COR-L47 (cell line): ENCODE measurements around the gene EMP1.

Source experiments
- DNase-seq: peaks from one replicate; lab custom pipeline; 2025; lab: John Stamatoyannopoulos, UW

EMP1 gene, protein sequence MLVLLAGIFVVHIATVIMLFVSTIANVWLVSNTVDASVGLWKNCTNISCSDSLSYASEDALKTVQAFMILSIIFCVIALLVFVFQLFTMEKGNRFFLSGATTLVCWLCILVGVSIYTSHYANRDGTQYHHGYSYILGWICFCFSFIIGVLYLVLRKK

DNA sequence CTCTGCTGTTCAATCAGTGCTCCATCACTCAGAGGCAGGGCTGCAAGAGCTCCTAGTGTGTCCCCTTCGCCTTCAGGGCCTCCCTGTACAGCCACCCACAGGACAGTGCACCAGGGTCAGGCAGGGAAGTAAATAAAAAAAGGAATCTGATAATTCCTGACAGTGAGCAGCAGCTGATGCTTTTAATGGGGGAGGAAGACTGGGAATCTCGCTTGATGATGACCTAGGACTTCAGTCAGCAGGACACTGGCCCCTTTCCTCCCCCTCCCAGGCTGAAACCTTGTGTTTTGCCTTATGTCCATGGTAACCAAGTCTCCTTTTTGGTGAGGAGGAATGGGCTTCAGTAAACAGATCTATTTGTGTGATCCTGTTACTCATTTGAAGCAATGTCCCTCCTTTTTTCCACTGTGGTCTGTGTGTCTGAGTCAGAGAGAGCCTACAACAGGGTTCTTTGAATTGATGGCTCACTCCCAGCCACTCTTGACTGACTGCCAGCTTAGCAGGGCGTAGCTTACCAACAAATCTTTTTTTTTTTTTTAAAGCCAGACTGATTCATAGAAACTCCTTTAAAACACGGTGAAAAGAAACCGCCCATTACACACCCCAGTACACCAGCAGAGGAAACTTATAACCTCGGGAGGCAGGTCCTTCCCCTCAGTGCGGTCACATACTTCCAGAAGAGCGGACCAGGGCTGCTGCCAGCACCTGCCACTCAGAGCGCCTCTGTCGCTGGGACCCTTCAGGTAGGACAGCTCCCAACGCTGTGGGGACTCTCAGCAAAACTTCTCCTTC is at the start of gene EMP1:
Gene EMP1 (plus strand): TSS at position 597 of the 792 bp plus-strand sequence. CDS start 14,785 bp downstream, outside the sequence.
- no peak for DNase-seq

DNA sequence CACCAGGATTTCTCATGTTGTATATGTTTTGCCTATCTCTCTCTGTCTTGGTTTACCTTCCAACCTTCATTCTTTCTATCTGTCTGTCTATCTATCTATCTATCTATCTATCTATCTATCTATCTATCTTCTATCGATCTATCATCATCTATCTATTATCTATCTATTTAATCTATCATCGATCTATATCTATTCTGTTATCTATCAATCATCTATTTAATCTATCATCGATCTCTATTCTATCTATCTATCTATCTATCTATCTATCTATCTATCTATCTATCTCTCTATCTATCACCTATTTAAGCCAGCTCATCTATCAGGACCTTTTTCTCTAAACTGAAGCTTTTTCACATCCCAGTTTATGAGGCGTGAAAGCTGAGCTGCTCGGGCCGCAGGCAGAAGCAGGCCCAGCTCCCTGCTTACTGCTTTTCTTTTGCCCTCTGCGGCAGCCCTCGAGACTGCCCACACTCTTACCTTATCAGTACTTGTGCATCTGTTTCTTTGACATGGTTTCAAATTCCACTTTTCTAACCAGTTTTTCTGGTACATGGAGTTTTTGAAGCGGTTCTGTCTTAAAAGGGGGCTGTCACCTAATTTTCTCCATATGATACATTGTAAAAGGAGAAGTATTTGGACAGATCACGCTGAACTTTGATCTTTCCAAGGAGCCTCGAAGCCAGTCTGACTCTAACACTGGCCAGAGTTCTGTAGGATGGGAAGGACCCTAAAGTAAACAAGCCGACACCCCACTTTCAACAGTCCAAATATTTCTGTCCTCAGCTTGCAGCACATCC is 48.6 kb upstream of the EMP1 start:
- DNase-seq = no peak

DNA sequence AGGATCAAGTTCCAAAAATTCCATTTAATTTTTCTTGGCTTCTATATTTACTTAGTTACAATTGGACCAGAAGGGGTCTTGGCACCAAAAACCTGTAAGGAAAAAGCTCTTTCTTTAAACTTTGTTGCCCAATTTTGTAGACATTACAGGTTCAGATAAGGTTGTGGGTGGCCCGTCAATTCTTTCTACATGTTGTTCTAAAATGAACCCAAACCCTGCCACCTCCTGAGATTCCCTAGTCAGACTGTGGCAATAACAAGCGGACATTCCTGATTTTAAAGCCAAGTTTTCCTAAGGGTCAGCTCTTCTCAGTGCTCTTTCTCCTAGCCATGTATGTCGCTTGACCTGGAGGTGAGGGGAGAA is 48.1 kb upstream of the EMP1 start:
- no peak for DNase-seq

DNA sequence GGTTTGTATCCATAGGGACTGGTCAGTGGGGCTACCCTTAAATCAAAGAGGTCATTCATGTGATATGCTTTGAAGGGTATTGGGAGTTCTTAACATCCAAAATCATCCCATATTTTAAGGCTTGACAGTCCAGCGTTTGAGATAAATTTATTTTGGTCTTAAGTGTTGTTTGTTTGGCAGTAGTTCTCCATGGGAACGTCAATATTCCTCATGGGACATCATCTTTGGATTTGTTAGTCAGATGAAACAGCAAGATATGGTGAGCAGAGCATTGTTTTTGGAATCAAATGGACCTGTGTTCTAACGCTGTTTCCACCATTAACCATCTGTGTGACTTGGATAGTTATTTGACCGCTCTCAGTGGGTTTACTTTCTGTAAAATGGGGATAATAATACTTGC is 47.1 kb upstream of the EMP1 start:
- DNase-seq = no peak

DNA sequence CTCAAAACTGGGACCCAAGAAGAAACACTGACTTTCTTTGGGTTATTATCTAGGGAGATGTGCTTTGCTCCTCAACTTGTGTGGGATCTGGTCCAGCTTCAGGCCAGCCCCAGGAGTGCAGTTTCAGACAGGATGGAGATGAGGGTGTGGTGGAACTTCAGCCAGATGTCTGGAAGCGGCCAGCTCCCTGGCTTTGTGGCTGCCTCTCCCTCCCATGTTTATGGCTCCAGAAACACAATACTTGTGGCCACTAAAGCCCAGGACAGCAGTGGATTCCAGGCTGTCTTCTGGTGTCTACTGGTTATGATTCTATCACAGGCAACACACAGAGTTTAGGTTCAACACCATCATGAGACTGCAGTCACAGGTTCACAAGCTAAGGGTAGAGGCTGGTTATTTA is 44.2 kb upstream of the EMP1 start:
- DNase-seq = no peak

DNA sequence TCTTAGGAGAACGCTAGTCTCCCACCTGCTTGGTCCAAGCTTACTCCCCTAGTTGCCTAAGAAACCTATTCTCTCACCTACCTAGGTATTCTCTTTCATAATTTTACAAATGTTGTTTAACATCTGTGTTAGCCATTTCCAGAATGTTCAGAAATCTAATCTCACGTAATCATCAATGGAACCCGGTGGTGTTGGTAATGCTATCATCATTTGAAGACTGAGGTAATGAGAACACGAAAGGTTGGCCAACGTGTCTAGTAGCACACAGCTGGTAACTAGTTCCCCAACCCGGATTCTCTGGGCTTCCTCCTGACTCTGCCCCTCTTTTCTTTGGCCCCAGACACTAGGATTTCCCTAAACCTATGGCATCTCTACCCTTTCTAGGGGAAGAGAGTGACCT is 43.8 kb upstream of the EMP1 start:
- DNase-seq = no peak

DNA sequence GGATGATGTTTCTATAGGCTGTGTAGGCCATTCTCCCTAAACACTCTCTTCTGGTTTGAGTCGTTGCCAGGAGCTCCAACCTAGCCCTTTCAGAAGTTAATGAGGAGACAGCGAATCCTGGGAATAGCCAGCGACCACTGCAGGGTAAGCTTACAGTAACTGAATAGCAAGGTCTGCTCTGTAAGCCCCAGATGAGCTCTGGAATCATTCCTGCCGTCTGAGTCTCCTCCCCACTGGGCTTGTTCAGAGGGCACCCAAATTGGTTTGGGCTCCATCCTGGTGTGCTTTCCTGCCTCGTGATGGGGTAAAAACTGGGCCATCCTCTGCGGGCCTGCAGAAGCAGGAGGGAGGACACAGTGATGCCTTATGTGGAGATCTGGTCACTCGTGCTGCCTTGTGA is 43.3 kb upstream of the EMP1 start:
- DNase-seq = no peak

DNA sequence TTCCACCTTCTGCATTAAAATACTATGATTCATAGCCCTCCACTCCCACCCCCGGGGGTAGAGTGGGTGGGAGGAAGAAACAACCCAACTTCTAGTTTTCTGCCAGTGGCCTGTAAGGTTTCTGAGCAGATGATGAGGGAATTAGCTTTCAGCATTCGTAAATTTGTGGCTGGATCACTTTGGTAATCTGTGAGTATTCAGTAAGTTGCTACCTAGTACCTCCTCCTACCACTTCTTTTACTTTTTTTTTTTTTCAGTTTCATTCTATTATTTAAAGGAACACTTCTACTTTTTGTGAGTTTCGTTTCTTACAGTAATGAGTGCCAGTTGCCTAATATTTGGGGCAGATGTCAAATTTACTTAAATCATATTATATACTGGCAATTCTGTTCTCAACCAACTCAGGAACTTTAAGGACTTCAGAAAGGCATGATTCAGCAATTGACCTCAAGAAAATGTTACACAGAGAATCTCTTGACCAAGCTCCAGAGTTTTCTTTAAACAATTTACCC is 42.4 kb upstream of the EMP1 start:
- no peak for DNase-seq

DNA sequence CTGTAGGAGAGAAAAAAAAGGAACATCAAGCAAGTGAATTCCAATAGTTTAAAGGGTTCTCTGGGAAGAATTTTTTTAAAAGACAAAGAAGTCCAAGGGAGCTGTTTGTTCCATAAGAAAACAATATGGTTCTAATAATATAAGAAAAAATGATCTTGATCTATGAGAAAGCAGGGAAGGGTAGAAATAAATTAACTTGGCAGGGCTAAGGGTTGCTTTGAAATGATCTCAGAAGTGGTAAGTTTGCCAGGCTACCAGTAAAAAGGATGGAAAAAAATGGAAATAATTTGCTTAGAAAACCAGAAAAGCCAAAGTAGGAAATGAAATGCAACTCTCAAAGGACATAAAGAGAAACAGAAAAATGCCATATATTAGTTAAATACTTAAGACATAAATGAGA is 41.7 kb upstream of the EMP1 start:
- DNase-seq = no peak

DNA sequence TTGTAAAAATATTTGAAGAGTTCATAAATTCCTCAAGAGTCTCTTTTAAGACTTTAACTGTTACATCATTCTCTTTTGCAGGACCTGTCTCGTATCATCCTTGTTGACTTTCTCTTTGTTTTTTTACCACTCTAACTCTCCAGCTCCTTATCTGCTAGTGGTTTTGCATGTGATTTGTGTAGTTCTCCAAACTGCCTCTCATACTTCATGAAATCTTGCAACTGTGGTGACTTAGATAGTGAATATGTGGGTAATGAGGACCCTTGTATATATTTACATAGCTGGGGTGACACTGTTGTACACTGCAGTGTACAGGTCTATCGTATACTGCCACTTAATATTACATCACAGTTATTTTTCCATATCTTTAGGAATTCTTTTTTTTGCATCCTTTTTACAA is 40.2 kb upstream of the EMP1 start:
- no peak for DNase-seq

DNA sequence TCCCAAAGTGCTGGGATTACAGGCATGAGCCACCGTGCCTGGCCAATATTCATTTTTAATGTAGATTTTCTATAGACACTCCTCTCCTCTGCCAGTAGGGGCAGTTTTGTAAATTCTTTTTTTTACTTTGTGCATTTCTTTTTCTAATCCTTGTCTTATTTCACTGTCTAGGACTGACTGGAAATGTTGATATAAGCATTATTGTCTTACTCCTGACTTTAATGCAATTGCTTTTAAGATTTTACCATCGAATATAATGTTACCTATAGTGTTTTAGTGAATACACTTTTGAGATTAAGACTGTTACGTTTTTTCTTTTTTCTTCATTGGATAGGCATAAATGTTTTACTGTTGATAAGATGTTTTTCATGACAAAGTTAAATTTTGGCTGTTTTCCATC is 35.4 kb upstream of the EMP1 start:
- DNase-seq = no peak

DNA sequence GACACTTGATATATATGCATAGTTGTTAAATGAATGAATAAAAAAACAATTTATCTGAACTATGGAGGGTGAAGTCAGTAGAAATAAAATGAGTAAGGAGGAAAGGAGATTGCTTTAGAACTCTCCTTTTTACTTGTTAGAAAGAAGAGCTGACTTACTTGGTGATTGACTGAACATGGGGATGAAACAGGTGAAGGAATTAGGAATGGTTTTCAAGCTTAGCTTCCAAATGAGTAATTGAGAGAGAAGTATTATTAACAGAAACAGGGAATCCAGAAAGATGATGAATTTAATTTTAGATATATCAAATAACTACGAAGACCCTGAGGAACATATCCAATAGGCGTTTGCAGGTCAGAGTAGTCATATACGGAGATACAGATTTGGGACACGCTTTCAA is 33.6 kb upstream of the EMP1 start:
- no peak for DNase-seq

DNA sequence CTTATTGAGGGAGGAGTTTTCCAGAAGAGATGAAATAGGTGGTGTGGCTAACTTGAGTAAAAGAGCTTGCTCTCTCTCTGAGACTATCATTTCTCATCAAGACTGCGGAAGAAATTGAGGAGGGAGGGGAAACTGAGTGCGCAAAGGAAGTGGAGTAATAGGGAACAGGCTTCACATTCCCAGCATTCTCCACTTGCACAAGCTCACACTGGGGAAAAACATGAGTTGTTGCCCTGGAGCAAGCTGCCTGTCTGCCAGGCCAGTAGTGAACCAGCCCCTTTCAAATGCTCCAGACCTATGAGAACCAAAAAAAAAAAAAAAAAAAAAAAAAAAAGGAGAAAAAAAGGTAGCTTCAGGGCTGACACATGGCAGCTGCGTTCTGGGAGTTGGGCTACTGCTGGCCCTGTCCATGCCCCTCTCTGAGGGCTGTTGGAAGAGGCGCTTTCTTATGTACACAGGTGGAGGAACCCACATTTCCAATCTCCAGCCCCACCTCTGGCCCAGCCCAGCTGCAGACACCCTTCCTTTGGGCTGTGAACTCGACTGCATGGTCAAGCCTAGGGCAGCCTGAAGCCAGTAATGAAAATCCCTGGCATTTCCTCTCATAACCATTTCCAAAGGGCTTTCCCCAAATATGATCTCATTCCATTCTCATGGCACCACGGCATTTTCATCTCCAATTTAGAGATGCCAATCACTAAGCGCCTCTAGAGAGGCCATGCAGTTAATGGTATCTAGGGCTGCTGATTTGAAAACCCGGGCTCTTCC is 32.5 kb upstream of the EMP1 start:
- no peak for DNase-seq

DNA sequence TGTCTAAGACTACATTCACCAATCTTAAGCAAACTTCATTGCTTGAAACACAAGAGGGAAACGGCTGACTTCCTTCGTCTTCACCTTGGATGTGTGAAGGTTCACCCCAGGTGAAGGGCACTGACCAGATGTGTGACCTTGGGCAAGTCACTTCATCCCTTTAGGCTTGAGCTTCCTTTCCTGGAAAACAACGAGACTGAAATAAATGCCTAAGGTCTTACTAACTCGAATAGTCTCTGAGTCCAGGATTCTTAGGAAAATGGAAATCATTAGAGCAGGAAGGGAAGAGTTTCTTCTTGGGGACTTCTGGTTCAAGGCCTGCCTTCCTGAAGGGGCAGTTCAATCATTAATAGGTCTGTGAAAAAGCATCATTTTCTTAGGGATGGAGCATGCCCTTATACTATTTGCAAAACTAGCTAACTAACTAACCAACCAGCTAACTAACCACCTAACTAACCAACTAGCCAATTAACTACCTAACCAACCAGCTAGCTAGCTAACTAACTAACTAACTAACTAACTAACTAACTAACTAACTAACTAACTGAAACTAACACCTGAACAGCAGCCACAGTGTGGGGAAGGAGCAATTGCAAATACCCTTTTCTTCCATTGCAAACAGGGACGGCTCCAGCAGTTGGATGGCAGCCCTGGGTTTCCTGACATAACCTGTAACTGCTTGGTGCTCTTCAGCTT is 31.5 kb upstream of the EMP1 start:
- DNase-seq = no peak

DNA sequence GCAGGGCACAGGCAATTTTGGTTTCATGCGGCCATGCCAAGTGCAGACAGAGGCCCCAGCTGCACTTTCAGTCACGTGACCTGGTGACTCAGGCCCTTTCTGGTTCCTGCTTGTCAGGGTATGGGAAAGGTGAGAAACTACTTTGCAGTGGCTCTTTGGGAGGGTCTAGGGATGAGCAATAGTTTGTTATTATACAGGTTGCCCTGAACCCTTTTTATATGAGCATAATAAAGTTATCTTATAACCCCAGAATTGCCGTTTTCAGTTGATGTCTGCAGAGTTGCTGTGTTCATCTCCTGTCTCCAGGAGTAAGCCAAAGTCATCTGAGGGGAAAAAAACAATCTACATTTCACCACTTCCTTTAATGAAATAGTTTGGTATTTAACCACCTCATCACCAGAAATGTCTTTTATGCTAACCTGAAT is 30.9 kb upstream of the EMP1 start:
- no peak for DNase-seq

DNA sequence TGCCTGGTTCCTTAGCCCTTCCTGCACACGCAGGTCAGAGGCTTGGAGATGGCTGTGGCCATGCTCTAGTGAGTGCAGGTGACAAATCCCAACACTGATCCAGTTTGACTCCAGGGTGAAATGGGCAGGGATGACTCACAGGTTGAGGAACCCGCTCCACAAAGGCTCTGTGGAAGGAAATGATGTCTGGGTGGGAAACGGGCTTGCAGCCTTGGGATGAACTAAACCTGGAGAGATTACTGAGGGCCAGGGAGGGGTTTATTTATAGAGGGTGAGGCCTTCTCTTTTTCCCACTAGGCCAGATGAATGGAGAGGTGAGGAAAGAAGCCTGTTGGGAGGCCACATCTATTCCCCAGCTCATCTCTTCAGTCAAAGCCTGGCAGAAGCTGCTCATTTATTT is 29.3 kb upstream of the EMP1 start:
- no peak for DNase-seq

DNA sequence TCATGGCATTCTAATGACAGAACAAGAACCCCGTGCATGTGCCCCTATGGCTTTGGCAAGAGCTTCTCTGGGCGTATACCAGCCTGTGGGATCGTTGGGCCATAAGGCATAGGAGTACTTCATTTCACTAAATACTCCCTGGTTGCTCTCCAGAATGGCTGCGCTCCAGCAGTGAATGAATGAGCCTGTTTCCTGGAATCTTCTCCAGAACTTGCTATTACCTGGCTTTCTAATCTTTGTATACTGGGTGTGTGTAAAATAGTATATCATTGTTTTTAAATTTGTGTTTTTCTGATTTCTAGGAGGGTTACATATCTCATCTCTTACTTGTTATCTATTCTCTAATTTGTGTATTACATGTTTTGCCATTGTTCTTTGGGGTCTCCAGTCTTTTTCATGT is 28.6 kb upstream of the EMP1 start:
- DNase-seq = no peak

DNA sequence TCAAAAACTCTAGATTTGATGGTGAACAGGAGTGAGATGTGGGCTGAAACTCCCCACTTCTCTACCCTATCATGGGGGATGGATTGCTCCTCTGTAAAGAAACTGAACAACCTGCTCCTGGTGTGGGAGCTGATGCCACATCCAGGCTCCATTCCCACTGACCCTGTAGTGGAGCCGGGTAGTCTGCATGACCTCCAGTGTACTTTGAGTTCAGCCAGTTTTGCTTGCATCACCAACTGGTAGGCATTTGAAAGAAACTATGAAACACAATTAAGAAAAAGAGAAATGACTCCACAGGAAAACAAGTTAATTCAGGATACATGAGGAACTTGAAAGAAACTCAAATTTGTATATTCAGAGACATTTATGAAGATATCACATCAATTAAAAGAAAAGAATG is 27.3 kb upstream of the EMP1 start:
- no peak for DNase-seq

DNA sequence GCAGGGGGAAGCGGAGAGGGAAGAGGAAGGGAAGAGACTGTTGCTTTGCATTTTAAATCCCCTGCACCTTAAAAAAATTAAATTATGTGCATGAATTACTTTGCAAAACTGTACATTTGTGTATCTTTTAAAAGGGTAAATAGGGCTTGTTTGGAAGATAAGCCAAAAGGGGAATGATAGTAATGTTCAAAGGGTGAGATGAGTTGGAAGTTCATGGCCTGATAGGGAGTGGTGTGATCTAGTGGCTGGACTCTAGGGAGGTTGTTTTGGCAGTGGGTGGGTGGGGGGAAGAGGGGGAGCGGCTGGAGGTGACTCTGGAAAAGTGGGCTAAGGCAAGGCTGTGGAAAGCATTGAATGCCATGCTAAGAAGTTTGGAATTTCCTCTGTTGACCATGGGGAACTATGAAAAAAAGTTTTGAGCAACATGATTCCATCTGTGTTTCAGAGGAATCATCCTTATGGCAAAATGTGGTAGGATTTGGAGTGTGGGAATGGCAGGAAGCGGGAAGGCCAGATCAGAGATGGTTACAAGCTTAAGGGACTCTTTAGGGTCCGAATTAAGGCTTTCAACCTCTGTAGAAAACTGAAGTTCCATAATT is 25.5 kb upstream of the EMP1 start:
- DNase-seq = no peak

DNA sequence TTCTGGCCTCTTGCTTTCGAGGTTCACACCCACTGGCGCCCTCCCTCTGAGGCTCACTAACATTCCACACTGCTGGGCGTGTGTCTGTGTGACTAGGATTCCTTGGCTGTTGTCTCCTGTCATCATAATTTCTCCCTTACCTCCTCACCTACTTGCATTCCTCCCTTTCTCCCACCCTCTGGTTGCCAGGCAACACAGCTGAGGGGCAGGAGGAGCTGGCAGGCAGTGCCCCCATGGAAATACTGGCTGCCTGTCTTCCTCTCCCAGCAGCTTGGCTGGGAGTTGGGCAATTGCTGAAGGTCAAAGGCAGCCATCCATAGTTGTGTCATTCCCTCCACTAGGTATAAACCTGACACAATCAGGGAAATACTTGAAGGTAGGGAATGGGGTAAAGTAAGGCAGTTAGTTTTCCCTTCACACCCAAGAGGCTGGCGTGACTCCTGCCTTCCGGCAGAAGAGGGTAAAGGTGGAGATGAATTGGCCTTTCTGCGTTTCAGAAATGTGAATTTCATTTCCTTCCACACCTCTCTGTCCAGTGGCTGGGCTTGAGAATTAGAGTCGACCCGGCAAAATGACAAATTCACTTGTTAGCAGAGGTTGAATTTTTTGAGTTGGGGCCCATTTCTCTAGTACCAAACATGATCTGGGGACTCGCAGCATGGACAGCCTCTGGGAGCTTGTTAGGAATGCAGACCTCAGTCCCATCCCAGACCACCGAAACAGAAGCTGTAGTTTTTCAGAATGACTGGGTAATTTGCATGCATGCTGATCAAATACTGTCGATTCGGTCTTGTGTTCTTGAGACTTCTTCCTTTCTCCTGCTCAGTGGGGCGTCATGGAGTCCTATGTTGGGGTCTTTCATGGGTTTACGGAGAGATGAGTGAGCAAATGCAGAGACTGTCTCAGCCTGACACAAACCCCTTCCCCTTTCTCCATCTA is 24.3 kb upstream of the EMP1 start:
- no peak for DNase-seq
